ENCODE data around the gene HOXB1. TPM values are rescaled to one million over a fixed set of nuclear protein-coding genes. Genes with fewer than 3 reads are reported as not detected.

Gene HOXB1
- total and polyA plus RNA-seq, 2 experiments from 2014 or later = not detected

- Histone ChIP-seq H3K27me3 (replicated peaks; ENCODE audit: insufficient read depth) (no peaks in the 10 kb centered on the region), H3K79me2 (ENCODE audit: insufficient read depth) (no peaks in the 10 kb centered on the region), H3K4me3 (no peak overlapping the region), H3K36me3 (ENCODE audit: low read depth) (no peaks in the 10 kb centered on the region), H3K9me2 (ENCODE audit: insufficient read depth) (no peaks in the 10 kb centered on the region), H3F3A (ENCODE audit: insufficient read depth) (no peaks in the 10 kb centered on the region), H2AFZ (no peak overlapping the region), H3K27ac (no peak overlapping the region), H3K9me3 (ENCODE audit: low read depth) (no peaks in the 10 kb centered on the region), H3K4me2 (ENCODE audit: unreplicated experiment) (no peak overlapping the region), H3K9ac (no peak overlapping the region), H4K20me1 (ENCODE audit: insufficient read depth) (no peaks in the 10 kb centered on the region), H3K4me1 (ENCODE audit: insufficient read depth) (peaks cover 5% of the 10 kb centered on the region; the same call in 1 of the 2 replicates)
- no peak for DNase-seq
- 79 to 83% methylated on average over 8 of the region's 8 CpGs for WGBS, 2 experiments (ENCODE audit: low coverage in 1 of 2, low lambda C conversion rate in 2 of 2, missing lambda C conversion rate in 2 of 2)
- TF ChIP-seq EZH2phosphoT487 (IDR thresholded peaks at IDR 0.05; ENCODE audit: insufficient read depth, low read depth) (no peak), EZH2 (IDR thresholded peaks at IDR 0.05; ENCODE audit: insufficient read depth, poor library complexity, severe bottlenecking) (no peak)
- in situ Hi-C loops (cut with MboI) = no loop called here
Observed at GRCh38 chr17:48532261-48532660, 1.4 kb upstream of the HOXB1 start.

- H3K9ac ChIP-seq = no peak overlapping the region
- H3K4me1 ChIP-seq (ENCODE audit: insufficient read depth) = no peaks in the 10 kb centered on the region
- in situ Hi-C loops (cut with MboI) = no loop called here
- 83 to 87% methylated on average over 30 to 37 of the region's 37 CpGs for WGBS, 2 experiments (ENCODE audit: low coverage in 1 of 2, low lambda C conversion rate in 2 of 2, missing lambda C conversion rate in 2 of 2)
- no peaks in the 10 kb centered on the region for H3K9me3 ChIP-seq (ENCODE audit: low read depth)
- H3K79me2 ChIP-seq (ENCODE audit: insufficient read depth) = no peaks in the 10 kb centered on the region
- H3K9me2 ChIP-seq (ENCODE audit: insufficient read depth) = no peaks in the 10 kb centered on the region
- H3K4me2 ChIP-seq (ENCODE audit: unreplicated experiment) = no peak overlapping the region
- TF ChIP-seq EZH2 (IDR thresholded peaks at IDR 0.05; ENCODE audit: insufficient read depth, poor library complexity, severe bottlenecking) (no peak), EZH2phosphoT487 (IDR thresholded peaks at IDR 0.05; ENCODE audit: insufficient read depth, low read depth) (no peak)
- no peaks in the 10 kb centered on the region for H3K36me3 ChIP-seq (ENCODE audit: low read depth)
- H3K4me3 ChIP-seq = no peak overlapping the region
- no peak overlapping the region for H3K27ac ChIP-seq
- peaks cover 5% of the 10 kb centered on the region; the same call in 1 of the 2 replicates for H3K27me3 ChIP-seq (replicated peaks; ENCODE audit: insufficient read depth)
- no peaks in the 10 kb centered on the region for H4K20me1 ChIP-seq (ENCODE audit: insufficient read depth)
- no peak for DNase-seq
- H3F3A ChIP-seq (ENCODE audit: insufficient read depth) = no peaks in the 10 kb centered on the region
- H2AFZ ChIP-seq = no peak overlapping the region
Observed at GRCh38 chr17:48530208-48530886, 464 bp downstream of the HOXB1 start.

GRCh38 chr17:48529683-48530009 is 1.2 kb downstream of the HOXB1 start:
- in situ Hi-C loops (cut with MboI) = no loop called here
- peaks cover 5% of the 10 kb centered on the region; the same call in 1 of the 2 replicates for H3K27me3 ChIP-seq (replicated peaks; ENCODE audit: insufficient read depth)
- TF ChIP-seq EZH2phosphoT487 (IDR thresholded peaks at IDR 0.05; ENCODE audit: insufficient read depth, low read depth) (no peak), EZH2 (IDR thresholded peaks at IDR 0.05; ENCODE audit: insufficient read depth, poor library complexity, severe bottlenecking) (no peak)
- no peak overlapping the region for H3K4me2 ChIP-seq (ENCODE audit: unreplicated experiment)
- no peaks in the 10 kb centered on the region for H3K9me3 ChIP-seq (ENCODE audit: low read depth)
- DNase-seq = no peak
- H3K9ac ChIP-seq = no peak overlapping the region
- H3K9me2 ChIP-seq (ENCODE audit: insufficient read depth) = no peaks in the 10 kb centered on the region
- no peaks in the 10 kb centered on the region for H4K20me1 ChIP-seq (ENCODE audit: insufficient read depth)
- H3F3A ChIP-seq (ENCODE audit: insufficient read depth) = no peaks in the 10 kb centered on the region
- no peak overlapping the region for H3K27ac ChIP-seq
- H3K4me3 ChIP-seq = no peak overlapping the region
- no peaks in the 10 kb centered on the region for H3K36me3 ChIP-seq (ENCODE audit: low read depth)
- no peaks in the 10 kb centered on the region for H3K4me1 ChIP-seq (ENCODE audit: insufficient read depth)
- H2AFZ ChIP-seq = no peak overlapping the region
- 90 to 91% methylated on average over 11 of the region's 11 CpGs for WGBS, 2 experiments (ENCODE audit: low coverage in 1 of 2, low lambda C conversion rate in 2 of 2, missing lambda C conversion rate in 2 of 2)
- H3K79me2 ChIP-seq (ENCODE audit: insufficient read depth) = no peaks in the 10 kb centered on the region

- Histone ChIP-seq H3K4me2 (ENCODE audit: unreplicated experiment) (no peak overlapping the region), H2AFZ (no peak overlapping the region), H3K36me3 (ENCODE audit: low read depth) (no peaks in the 10 kb centered on the region), H3F3A (ENCODE audit: insufficient read depth) (no peaks in the 10 kb centered on the region), H3K27me3 (replicated peaks; ENCODE audit: insufficient read depth) (peaks cover 5% of the 10 kb centered on the region; the same call in 1 of the 2 replicates), H3K4me1 (ENCODE audit: insufficient read depth) (no peaks in the 10 kb centered on the region), H4K20me1 (ENCODE audit: insufficient read depth) (no peaks in the 10 kb centered on the region), H3K9me3 (ENCODE audit: low read depth) (no peaks in the 10 kb centered on the region), H3K9me2 (ENCODE audit: insufficient read depth) (no peaks in the 10 kb centered on the region), H3K79me2 (ENCODE audit: insufficient read depth) (no peaks in the 10 kb centered on the region), H3K4me3 (no peak overlapping the region), H3K9ac (no peak overlapping the region), H3K27ac (no peak overlapping the region)
- TF ChIP-seq EZH2phosphoT487 (IDR thresholded peaks at IDR 0.05; ENCODE audit: insufficient read depth, low read depth) = no peak
- TF ChIP-seq EZH2 (IDR thresholded peaks at IDR 0.05; ENCODE audit: insufficient read depth, poor library complexity, severe bottlenecking) = no peak
- WGBS, 2 experiments (ENCODE audit: low coverage in 1 of 2, low lambda C conversion rate in 2 of 2, missing lambda C conversion rate in 2 of 2) = 88 to 89% methylated on average over 11 of the region's 11 CpGs
- DNase-seq = no peak
- in situ Hi-C loops (cut with MboI) = no loop called here
Observed at GRCh38 chr17:48528936-48529682, 1.7 kb downstream of the HOXB1 start.
